Spleen (tissue), 11 donors: Measurements from ENCODE around the gene TSPAN12. TPM values are rescaled to one million over a fixed set of nuclear protein-coding genes. Genes with fewer than 3 reads are reported as not detected.
A peak's percentile ranks its signal among the peaks of the same experiment; 100 is the strongest.

ENCODE experiments used
- DNase-seq: peaks from one replicate; pipeline ENCODE4 v3.0.0-alpha.2; 2020
- H3K27ac ChIP-seq, 8 donors: fragments of 200-600 bp; sonication (generic) in 7 of 8; 1 replicate in 4 of 8; 2 replicates in 4 of 8; pipeline versions ENCODE4 v1.5.0 to v1.8.0; 2016 to 2021; ENCODE audit warnings: inconsistent platforms in 4 of 8, mild to moderate bottlenecking in 4 of 8, moderate library complexity in 1 of 8
- H3K27me3 ChIP-seq, 7 donors: fragments of 200-600 bp; sonication (generic) in 6 of 7; replicated peaks in 1 of 7; 1 replicate in 4 of 7; 2 replicates in 3 of 7; pipeline versions ENCODE4 v1.5.0 to v1.8.0; 2016 to 2021; ENCODE audit warnings: inconsistent platforms in 3 of 7, mild to moderate bottlenecking in 1 of 7
- H3K36me3 ChIP-seq, 6 donors: fragments of 200-600 bp; sonication (generic) in 5 of 6; 1 replicate in 4 of 6; 2 replicates in 2 of 6; pipeline versions ENCODE4 v1.5.0 to v1.8.0; 2016 to 2021; ENCODE audit warnings: inconsistent platforms in 2 of 6
- H3K4me1 ChIP-seq, 6 donors: fragments of 200-600 bp; sonication (generic) in 5 of 6; 1 replicate in 3 of 6; 2 replicates in 3 of 6; pipeline versions ENCODE4 v1.5.0 to v1.8.0; 2016 to 2021; ENCODE audit warnings: inconsistent platforms in 3 of 6
- H3K4me3 ChIP-seq, 8 donors: fragments of 200-600 bp; sonication (generic) in 7 of 8; 1 replicate in 4 of 8; 2 replicates in 4 of 8; pipeline versions ENCODE4 v1.5.0 to v1.8.0; 2016 to 2021; ENCODE audit warnings: inconsistent platforms in 4 of 8, mild to moderate bottlenecking in 4 of 8, moderate library complexity in 2 of 8
- H3K9me3 ChIP-seq, 8 donors: fragments of 200-600 bp; sonication (generic) in 7 of 8; 1 replicate in 4 of 8; 2 replicates in 4 of 8; pipeline versions ENCODE4 v1.5.0 to v1.8.0; 2016 to 2021; ENCODE audit warnings: inconsistent platforms in 4 of 8
- POLR2A ChIP-seq, 3 donors: fragments of 450-650 bp; IDR thresholded peaks; one replicate each; pipeline ENCODE4 v1.5.1; 2017; ENCODE audit warnings: antibody characterized with exemption in 3 of 3, mild to moderate bottlenecking in 1 of 3
- POLR2AphosphoS5 ChIP-seq, 3 donors: sonication (generic); formaldehyde crosslinking; IDR thresholded peaks; one replicate each; pipeline ENCODE4 v1.5.1; 2017; ENCODE audit warnings: antibody characterized with exemption in 3 of 3
- WGBS, 5 donors: extraction: QIAGEN DNeasy Blood & Tissue Kit in 3 of 5; methylation state at CpG; one replicate each; pipeline versions ENCODE4 v1.1.5 to v1.1.7; 2013 to 2018; 5-methylcytosine and 5-hydroxymethylcytosine counted together
- intact Hi-C: fragments of 100-400 bp; cut with DNase I; formaldehyde crosslinking; loops from one replicate; pipeline ENCODE4 v1.15.0; 2023; ENCODE audit warnings: low total_unique reads
- polyA plus RNA-seq, 3 donors: library from polyadenylated mRNA; stranded (reverse); fragments of 200-250 nt; gene quantifications; one replicate each; pipeline ENCODE4 v1.2.1, GENCODE V29; 2013
- total RNA-seq, 7 donors: library from RNA; depleted of rRNA in 3 of 7; stranded (reverse); fragments of >200 nt in 3 of 7; fragmentation: NEBNext Ultra II Directional in 4 of 7; extraction: Animal tissue kit (Norgen Biotek cat#: 25700) in 4 of 7; gene quantifications; one replicate each; pipeline versions ENCODE4 v1.1.0 to v1.2.1, GENCODE V29; 2016 to 2021
- TF ChIP-seq, protein P1 (sequence below), 11 experiments: fragments of 200-600 bp in 7 of 11; fragments of 450-650 bp in 4 of 11; sonication (generic) in 4 of 11; IDR thresholded peaks in 8 of 11; conservative IDR thresholded peaks in 3 of 11; 1 replicate in 7 of 11; 2 replicates in 4 of 11; pipeline versions ENCODE4 v1.4.0 to v1.8.0; 2016 to 2021; ENCODE audit warnings: antibody characterized with exemption in 11 of 11, inconsistent platforms in 4 of 11, mild to moderate bottlenecking in 1 of 11
- donor health status: healthy with polysubstance abuse.
- donor health status: DM: no; HTN: no; CAD: no; lungs with moderate emphysema.
- donor health status: DM: no; HTN: no; CAD: no.
- donor health status: Bipolar disorder and iron deficiency.
- donor health status: healthy.
- donor health status: DM: no; HTN: no; CAD: no.
- donor health status: DM: yes; HTN: yes; CAD: no.

Gene TSPAN12
- total and polyA plus RNA-seq, 10 donors, result 4.7 to 61.2 (median 41.4) TPM

DNA sequence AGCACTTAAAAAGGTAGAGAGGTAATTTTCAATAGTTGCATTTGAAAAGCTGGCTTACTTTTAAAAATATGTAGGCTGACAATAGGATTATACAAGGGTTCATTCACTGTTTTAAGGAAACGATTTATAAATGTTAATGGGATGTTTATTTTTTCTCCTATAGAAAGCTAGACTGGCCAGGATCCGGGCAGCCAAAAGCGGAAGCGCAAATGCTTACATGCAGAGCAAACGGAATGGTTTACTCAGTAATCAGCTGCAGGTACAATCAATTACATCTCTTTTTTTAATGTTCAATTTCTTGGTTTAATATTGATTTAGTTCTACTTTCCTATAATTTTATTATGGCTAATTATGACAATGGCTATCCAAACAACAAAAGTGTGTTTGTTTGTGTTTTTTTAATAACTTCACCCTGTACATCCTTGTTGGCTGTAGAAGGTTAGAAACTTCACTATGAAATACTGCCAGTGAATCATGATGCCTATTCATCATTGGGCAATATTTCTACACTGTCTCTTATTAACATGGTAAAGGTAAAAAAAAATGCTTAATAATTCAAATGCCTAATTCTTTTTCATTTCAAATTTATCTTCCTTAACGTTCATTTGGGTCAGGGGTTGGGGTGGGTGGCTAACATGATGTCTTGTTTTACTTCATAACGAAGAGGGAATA is 116.4 kb downstream of the TSPAN12 start:
- intact Hi-C loops, result no loop called here
- TF ChIP-seq, protein P1, sequence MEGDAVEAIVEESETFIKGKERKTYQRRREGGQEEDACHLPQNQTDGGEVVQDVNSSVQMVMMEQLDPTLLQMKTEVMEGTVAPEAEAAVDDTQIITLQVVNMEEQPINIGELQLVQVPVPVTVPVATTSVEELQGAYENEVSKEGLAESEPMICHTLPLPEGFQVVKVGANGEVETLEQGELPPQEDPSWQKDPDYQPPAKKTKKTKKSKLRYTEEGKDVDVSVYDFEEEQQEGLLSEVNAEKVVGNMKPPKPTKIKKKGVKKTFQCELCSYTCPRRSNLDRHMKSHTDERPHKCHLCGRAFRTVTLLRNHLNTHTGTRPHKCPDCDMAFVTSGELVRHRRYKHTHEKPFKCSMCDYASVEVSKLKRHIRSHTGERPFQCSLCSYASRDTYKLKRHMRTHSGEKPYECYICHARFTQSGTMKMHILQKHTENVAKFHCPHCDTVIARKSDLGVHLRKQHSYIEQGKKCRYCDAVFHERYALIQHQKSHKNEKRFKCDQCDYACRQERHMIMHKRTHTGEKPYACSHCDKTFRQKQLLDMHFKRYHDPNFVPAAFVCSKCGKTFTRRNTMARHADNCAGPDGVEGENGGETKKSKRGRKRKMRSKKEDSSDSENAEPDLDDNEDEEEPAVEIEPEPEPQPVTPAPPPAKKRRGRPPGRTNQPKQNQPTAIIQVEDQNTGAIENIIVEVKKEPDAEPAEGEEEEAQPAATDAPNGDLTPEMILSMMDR (IDR thresholded peaks at IDR 0.05 in 8 of 11, conservative IDR thresholded peaks at IDR 0.05 in 3 of 11), result no peak
- TF ChIP-seq POLR2AphosphoS5 (IDR thresholded peaks at IDR 0.05), result no peak
- no peak for TF ChIP-seq POLR2A (IDR thresholded peaks at IDR 0.05)
- H3K27ac ChIP-seq, result no peak overlapping the region
- DNase-seq, result no peak
- H3K4me1 ChIP-seq, result no peaks in the 10 kb centered on the region
- H3K27me3 ChIP-seq, result no peaks in the 10 kb centered on the region
- no peaks in the 10 kb centered on the region for H3K9me3 ChIP-seq
- 66 to 78% (median 75%) methylated on average over 7 of the region's 7 CpGs for WGBS, 5 donors
- peak overlapping the region in 3 of 8 donors; percentile 16 to 51 (median 25) for H3K4me3 ChIP-seq
- no peaks in the 10 kb centered on the region for H3K36me3 ChIP-seq

GRCh38 chr7:120740348-120740747 is 117.6 kb downstream of the TSPAN12 start:
- intact Hi-C loops, result no loop called here
- 14 to 30% (median 17%) methylated on average over 3 of the region's 3 CpGs for WGBS, 5 donors
- Histone ChIP-seq H3K27me3 (no peaks in the 10 kb centered on the region), H3K4me1 (no peaks in the 10 kb centered on the region), H3K4me3 (peak overlapping the region in 3 of 8 donors; percentile 16 to 51 (median 25)), H3K9me3 (no peaks in the 10 kb centered on the region), H3K36me3 (no peaks in the 10 kb centered on the region), H3K27ac (peak overlapping the region in 4 of 8 donors; percentile 12 to 61 (median 46))
- no peak for DNase-seq
- TF ChIP-seq, protein P1 (IDR thresholded peaks at IDR 0.05 in 8 of 11, conservative IDR thresholded peaks at IDR 0.05 in 3 of 11), result no peak
- TF ChIP-seq POLR2AphosphoS5 (IDR thresholded peaks at IDR 0.05) (no peak), POLR2A (IDR thresholded peaks at IDR 0.05) (no peak)

GRCh38 chr7:120738816-120739215 is 119.1 kb downstream of the TSPAN12 start:
- Histone ChIP-seq H3K9me3 (no peaks in the 10 kb centered on the region), H3K27me3 (no peaks in the 10 kb centered on the region), H3K27ac (no peak overlapping the region), H3K4me3 (no peak overlapping the region), H3K4me1 (no peaks in the 10 kb centered on the region), H3K36me3 (no peaks in the 10 kb centered on the region)
- intact Hi-C loops, result no loop called here
- DNase-seq, result no peak
- 49 to 75% (median 63%) methylated on average over 3 of the region's 3 CpGs for WGBS, 5 donors
- TF ChIP-seq POLR2A (IDR thresholded peaks at IDR 0.05) (no peak), POLR2AphosphoS5 (IDR thresholded peaks at IDR 0.05) (no peak)

Other genes with a start within 250 kb of the TSPAN12 start
- gene ING3, start 92.6 kb upstream of the TSPAN12 start, total RNA-seq, result 10 to 100 TPM; 21.7 to 40.9 (median 31.9) TPM
- gene ING3, start 92.6 kb upstream of the TSPAN12 start, polyA plus RNA-seq, result 10 to 100 TPM; 10.2 to 16.9 (median 10.6) TPM
- 10 to 100 TPM; 32.3 to 81.6 (median 49.5) TPM for gene CPED1, start 130.6 kb upstream of the TSPAN12 start, total RNA-seq
- 1 to 10 TPM; 1.5 to 3.0 (median 2.8) TPM for gene CPED1, start 130.6 kb upstream of the TSPAN12 start, polyA plus RNA-seq